ENCODE data around the gene KCNMB1.
"Not testable (repeated sequence)": the region's sequence is repeated elsewhere in the genome, so short reads cannot be mapped to it uniquely, and the experiment has no call there.

The KCNMB1 gene

GRCh38 chr5:170383227-170383626 is 5.9 kb downstream of the KCNMB1 start:
- DNase-seq (ENCODE audit: low read depth) = no peak
- TF ChIP-seq CTCF (IDR thresholded peaks at IDR 0.05; ENCODE audit: low read length, missing control alignments) = no peak
- no peak overlapping the region for H3K4me3 ChIP-seq (replicated peaks; ENCODE audit: low read depth, low read length)

GRCh38 chr5:170382790-170383189 is 6.4 kb downstream of the KCNMB1 start:
- no peak for TF ChIP-seq CTCF (IDR thresholded peaks at IDR 0.05; ENCODE audit: low read length, missing control alignments)
- H3K4me3 ChIP-seq (replicated peaks; ENCODE audit: low read depth, low read length) = no peak overlapping the region
- no peak for DNase-seq (ENCODE audit: low read depth)

GRCh38 chr5:170380361-170380951 is 8.7 kb downstream of the KCNMB1 start:
- DNase-seq (ENCODE audit: low read depth) = no peak
- TF ChIP-seq CTCF (IDR thresholded peaks at IDR 0.05; ENCODE audit: low read length, missing control alignments) = no peak

GRCh38 chr5:170378740-170379139 is 10.4 kb downstream of the KCNMB1 start:
- TF ChIP-seq CTCF (IDR thresholded peaks at IDR 0.05; ENCODE audit: low read length, missing control alignments) = no peak
- DNase-seq (ENCODE audit: low read depth) = no peak
- H3K4me3 ChIP-seq (replicated peaks; ENCODE audit: low read depth, low read length) = no peak overlapping the region

More at GRCh38 chr5:170380361-170380951, 8.7 kb downstream of the KCNMB1 start:
- H3K4me3 ChIP-seq (replicated peaks; ENCODE audit: low read depth, low read length) = no peak overlapping the region

- no peak for TF ChIP-seq CTCF (IDR thresholded peaks at IDR 0.05; ENCODE audit: low read length, missing control alignments)
- no peak for DNase-seq (ENCODE audit: low read depth)
- H3K4me3 ChIP-seq (replicated peaks; ENCODE audit: low read depth, low read length) = no peak overlapping the region
These were observed 12.1 kb downstream of the KCNMB1 start for GRCh38 chr5:170377027-170377426.

- not testable (repeated sequence) for DNase-seq (ENCODE audit: low read depth); H3K4me3 ChIP-seq (replicated peaks; ENCODE audit: low read depth, low read length)
These were observed 12.6 kb downstream of the KCNMB1 start for GRCh38 chr5:170376526-170376925.

- no peak overlapping the region for H3K4me3 ChIP-seq (replicated peaks; ENCODE audit: low read depth, low read length)
- no peak for TF ChIP-seq CTCF (IDR thresholded peaks at IDR 0.05; ENCODE audit: low read length, missing control alignments)
- DNase-seq (ENCODE audit: low read depth) = no peak
These were observed 13.9 kb downstream of the KCNMB1 start for GRCh38 chr5:170375283-170375682.

Data from fibroblast of pulmonary artery (primary cell).